HL-60 (cell line): ENCODE results near the gene RFTN1.

Experiments
- DNase-seq, 2 experiments: peaks; one replicate each; pipeline ENCODE4 v3.0.0-alpha.2; 2010 to 2020; ENCODE audit warnings: low read depth in 1 of 2, low spot score in 1 of 2
- H3K27ac ChIP-seq: fragments of 250-450 bp; sonication (Bioruptor Pico); replicated peaks from 2 replicates; pipeline ENCODE4 v1.5.1; 2020; ENCODE audit warnings: mild to moderate bottlenecking, moderate library complexity
- H3K27me3 ChIP-seq: fragments of 250-450 bp; sonication (Bioruptor Pico); 2 replicates; pipeline ENCODE4 v1.5.1; 2021; ENCODE audit warnings: mild to moderate bottlenecking, moderate library complexity; ENCODE audit not compliant: insufficient read depth, poor library complexity, severe bottlenecking
- H3K4me3 ChIP-seq: replicated peaks from 2 replicates; pipeline ENCODE4 v1.5.1; 2011; ENCODE audit warnings: mild to moderate bottlenecking, control low read depth, low read length; ENCODE audit not compliant: insufficient read depth
- GABPA ChIP-seq: IDR thresholded peaks from 2 replicates; pipeline ENCODE4 v1.6.1; 2012; ENCODE audit warnings: low read depth
- POLR2AphosphoS5 ChIP-seq: IDR thresholded peaks from 2 replicates; pipeline ENCODE4 v1.6.1; 2012; ENCODE audit warnings: low read depth
- SPI1 ChIP-seq: IDR thresholded peaks from 2 replicates; pipeline ENCODE4 v1.6.1; 2012; ENCODE audit warnings: low read depth, mild to moderate bottlenecking, borderline replicate concordance
- TF ChIP-seq, protein P1 (sequence below): IDR thresholded peaks from one replicate; pipeline ENCODE4 v1.5.1; 2011; ENCODE audit warnings: low read length, control low read depth, inconsistent platforms; ENCODE audit not compliant: insufficient read depth
- TF ChIP-seq, protein P2 (sequence below): IDR thresholded peaks from 2 replicates; pipeline ENCODE4 v1.6.1; 2012; ENCODE audit warnings: low read depth; ENCODE audit not compliant: insufficient replicate concordance

RFTN1 gene

GRCh38 chr3:16395212-16395611 is 118.3 kb downstream of the RFTN1 start:
- Histone ChIP-seq H3K27me3 (no peaks in the 10 kb centered on the region), H3K4me3 (no peak overlapping the region), H3K27ac (no peak overlapping the region)
- TF ChIP-seq, protein P1, sequence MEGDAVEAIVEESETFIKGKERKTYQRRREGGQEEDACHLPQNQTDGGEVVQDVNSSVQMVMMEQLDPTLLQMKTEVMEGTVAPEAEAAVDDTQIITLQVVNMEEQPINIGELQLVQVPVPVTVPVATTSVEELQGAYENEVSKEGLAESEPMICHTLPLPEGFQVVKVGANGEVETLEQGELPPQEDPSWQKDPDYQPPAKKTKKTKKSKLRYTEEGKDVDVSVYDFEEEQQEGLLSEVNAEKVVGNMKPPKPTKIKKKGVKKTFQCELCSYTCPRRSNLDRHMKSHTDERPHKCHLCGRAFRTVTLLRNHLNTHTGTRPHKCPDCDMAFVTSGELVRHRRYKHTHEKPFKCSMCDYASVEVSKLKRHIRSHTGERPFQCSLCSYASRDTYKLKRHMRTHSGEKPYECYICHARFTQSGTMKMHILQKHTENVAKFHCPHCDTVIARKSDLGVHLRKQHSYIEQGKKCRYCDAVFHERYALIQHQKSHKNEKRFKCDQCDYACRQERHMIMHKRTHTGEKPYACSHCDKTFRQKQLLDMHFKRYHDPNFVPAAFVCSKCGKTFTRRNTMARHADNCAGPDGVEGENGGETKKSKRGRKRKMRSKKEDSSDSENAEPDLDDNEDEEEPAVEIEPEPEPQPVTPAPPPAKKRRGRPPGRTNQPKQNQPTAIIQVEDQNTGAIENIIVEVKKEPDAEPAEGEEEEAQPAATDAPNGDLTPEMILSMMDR: no peak
- TF ChIP-seq GABPA (no peak), POLR2AphosphoS5 (no peak), SPI1 (no peak)
- TF ChIP-seq, protein P2, sequence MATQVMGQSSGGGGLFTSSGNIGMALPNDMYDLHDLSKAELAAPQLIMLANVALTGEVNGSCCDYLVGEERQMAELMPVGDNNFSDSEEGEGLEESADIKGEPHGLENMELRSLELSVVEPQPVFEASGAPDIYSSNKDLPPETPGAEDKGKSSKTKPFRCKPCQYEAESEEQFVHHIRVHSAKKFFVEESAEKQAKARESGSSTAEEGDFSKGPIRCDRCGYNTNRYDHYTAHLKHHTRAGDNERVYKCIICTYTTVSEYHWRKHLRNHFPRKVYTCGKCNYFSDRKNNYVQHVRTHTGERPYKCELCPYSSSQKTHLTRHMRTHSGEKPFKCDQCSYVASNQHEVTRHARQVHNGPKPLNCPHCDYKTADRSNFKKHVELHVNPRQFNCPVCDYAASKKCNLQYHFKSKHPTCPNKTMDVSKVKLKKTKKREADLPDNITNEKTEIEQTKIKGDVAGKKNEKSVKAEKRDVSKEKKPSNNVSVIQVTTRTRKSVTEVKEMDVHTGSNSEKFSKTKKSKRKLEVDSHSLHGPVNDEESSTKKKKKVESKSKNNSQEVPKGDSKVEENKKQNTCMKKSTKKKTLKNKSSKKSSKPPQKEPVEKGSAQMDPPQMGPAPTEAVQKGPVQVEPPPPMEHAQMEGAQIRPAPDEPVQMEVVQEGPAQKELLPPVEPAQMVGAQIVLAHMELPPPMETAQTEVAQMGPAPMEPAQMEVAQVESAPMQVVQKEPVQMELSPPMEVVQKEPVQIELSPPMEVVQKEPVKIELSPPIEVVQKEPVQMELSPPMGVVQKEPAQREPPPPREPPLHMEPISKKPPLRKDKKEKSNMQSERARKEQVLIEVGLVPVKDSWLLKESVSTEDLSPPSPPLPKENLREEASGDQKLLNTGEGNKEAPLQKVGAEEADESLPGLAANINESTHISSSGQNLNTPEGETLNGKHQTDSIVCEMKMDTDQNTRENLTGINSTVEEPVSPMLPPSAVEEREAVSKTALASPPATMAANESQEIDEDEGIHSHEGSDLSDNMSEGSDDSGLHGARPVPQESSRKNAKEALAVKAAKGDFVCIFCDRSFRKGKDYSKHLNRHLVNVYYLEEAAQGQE: no peak
- no peak for DNase-seq

- DNase-seq: no peak
- Histone ChIP-seq H3K27ac (no peak overlapping the region), H3K27me3 (no peaks in the 10 kb centered on the region), H3K4me3 (no peak overlapping the region)
- no peak for TF ChIP-seq GABPA
Observed at GRCh38 chr3:16394639-16395038, 118.9 kb downstream of the RFTN1 start.

DNA sequence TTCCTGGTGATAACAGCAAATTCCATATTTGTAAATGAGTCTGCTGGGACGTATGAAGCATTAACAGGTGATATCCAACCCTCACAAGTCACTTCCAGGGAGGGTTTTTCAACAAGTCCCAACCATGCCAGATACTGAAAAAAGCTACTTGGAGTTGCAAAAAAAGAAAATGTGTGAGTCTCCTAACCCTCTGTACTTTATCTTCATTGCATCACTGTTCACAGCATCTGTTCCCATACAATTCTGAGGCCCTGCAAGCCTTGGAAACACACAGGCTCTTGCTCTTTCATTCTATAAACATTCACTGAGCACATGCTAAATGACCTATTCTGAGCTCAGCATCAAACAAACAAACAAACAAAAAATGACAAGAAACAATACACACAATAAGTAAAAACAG is 120.8 kb downstream of the RFTN1 start:
- no peak for DNase-seq
- Histone ChIP-seq H3K27me3 (no peaks in the 10 kb centered on the region), H3K4me3 (no peak overlapping the region), H3K27ac (no peak overlapping the region)
- TF ChIP-seq, protein P2: no peak
- TF ChIP-seq, protein P1: no peak
- TF ChIP-seq SPI1: no peak
- no peak for TF ChIP-seq POLR2AphosphoS5
- TF ChIP-seq GABPA: no peak

GRCh38 chr3:16392065-16392464 is 121.4 kb downstream of the RFTN1 start:
- H3K27me3 ChIP-seq: no peaks in the 10 kb centered on the region
- DNase-seq: no peak
- no peak overlapping the region for H3K4me3 ChIP-seq
- no peak overlapping the region for H3K27ac ChIP-seq
- TF ChIP-seq, protein P2: no peak
- TF ChIP-seq POLR2AphosphoS5 (no peak), SPI1 (no peak), GABPA (no peak)
- TF ChIP-seq, protein P1: no peak
